Hematopoietic multipotent progenitor cell treated with erythropoietin and hydrocortisone succinate and interleukin-3 and kit ligand, for 8 days (in vitro differentiated cells): ENCODE results near the gene DELE1.

Experiments used
- DNase-seq: peaks from one replicate; pipeline ENCODE4 v3.0.0-alpha.2; 2015

DELE1 gene

DNA sequence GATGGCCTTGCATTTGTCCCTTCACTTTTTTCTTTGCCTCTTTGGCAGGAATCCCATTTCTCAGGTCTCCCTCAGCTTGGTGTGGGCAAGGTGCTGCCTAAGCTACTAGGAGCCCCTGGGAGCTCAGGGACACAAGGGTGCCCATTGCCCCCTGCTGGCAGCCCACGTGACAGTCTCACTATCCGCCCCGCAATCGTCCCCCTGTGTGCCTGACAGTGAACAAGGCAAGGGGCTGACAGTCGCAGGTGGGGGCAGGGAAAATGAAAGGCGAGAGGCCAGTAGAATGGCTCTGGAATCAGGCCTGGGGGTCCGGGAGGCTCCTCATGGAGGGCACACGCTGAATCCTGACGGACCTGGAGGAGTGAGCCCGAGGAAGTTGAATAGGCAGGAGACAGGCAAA lies 36.3 kb downstream of the DELE1 start:
- peak; percentile 36 for DNase-seq

DNA sequence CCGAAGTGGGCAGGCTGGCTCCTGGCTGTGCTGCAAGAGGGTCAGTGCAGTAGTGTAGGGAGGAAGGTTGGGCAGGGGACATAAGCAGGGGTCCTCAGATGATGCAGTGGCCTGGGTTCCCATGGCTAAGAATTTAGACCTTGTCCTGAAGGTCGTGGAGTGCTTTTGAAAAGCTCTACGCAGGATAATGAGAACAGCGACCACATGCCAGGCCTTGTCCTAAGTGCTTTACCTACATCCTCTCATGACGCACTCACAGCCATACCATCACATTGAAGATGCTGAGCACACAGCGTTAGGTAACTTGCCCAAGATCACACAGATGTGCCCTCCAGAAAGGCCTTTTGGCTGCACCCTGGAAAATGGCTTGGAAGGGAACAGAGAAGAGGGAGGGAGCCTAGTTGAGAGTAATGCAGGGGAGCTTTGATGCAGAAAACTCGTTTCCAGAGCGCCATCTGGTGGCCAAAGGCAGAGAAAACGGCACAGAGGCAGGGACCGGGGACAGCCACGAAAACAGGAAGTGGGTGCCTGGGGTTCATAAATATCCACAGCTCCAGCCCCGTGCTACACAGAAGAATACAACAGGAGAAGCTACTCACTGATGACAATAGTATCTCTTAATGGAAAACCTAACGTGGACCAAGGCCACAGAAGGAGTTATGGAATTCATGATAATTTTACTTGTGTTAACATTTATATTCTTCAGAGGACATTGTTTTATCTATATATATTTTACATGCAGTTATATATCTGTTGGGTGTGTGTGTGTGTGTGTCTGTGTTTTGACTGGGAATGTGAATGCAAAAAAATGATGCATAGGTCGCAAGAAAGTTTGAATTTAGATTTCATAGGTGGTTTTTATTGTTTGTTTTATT lies 37.0 kb downstream of the DELE1 start:
- peak; percentile 94 for DNase-seq

DNA sequence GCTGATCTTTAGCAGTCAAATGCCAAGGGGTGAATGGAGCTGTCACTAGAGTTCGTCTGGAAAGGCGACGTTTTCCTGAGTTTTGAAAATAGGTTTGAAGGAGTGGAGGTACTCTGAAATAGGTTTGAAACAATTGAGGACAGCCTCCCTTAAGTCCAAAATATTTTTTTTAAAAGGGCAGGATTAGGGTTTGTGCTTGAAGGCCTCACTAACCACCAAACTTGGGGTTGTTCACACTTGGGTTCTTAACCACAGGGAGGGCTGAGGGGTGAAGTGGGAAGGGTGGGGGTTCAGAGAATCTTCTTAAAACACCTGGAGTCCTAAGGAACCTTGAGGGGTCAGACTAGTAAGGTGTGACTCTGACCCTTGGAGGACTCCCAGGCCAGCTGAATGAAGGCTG lies 37.8 kb downstream of the DELE1 start:
- no peak for DNase-seq

DNA sequence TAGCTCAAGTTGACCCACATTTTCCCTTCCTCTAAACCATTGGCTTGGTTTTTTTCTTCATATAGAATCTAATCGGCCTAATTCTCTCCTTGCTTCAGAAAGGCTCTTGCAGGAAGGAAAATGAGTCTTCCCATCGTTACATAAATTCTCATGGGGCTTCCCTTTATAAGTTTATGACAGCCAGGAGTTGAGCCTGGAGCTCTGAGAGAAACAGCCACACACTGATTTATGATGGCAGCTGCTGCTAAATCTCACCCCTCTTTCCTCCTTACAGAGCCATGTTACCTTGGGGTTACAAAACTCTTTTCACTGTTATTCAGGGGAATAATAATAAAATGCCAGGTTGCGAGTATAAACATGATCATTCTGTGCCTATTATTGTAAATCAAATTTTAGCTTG lies 40.0 kb downstream of the DELE1 start:
- DNase-seq = no peak

DNA sequence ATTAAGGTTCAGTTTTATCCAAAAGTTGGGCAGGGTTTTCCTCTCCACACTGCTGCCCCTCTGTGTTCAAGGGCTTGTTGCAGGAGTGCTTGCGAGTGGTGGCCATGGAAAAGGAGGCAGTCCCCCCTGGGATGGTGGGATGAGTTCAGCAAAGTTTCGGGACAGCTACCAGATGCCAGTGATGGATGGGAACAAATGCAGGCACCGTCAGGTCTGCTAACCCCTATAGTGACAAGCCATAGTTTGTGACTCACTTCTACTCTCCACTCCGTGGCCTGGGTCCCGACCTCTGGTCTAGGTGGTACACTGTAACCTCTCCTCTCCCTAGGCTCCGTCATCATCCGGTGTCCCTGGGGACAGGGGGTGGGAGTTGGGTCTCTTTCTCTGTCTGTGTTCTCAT lies 41.4 kb downstream of the DELE1 start:
- no peak for DNase-seq

DNA sequence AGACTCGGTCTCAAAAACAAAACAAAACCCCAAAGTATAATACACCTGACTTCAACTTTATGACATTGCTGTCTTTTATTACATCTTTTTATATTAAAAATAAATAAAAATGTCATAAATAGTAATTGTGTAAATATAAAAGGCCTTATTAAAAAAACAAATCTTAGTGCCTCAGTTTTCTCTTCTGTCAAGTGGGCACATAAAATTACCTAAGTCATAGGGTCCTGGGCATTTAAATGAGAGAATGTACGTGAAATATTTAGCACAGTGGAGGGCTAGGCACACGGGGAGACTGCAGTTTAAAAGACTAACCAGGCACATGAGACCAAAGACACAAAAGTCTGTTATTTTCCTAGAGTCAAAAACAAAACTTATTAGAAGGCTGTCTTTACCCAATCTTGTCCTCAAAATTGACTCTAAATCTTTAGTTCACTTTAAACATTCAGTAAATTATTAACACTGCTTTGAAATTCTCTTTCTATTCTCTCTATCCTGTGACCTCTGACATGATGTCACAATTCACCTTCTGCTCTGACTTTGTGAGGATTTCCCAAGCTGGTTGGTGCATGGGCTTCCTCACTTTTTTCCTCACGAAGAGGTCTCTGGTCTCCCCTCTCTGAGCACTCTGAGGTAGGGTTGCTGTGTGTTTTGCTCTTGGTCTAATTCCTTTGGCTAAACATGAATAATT lies 42.7 kb downstream of the DELE1 start:
- DNase-seq = no peak

DNA sequence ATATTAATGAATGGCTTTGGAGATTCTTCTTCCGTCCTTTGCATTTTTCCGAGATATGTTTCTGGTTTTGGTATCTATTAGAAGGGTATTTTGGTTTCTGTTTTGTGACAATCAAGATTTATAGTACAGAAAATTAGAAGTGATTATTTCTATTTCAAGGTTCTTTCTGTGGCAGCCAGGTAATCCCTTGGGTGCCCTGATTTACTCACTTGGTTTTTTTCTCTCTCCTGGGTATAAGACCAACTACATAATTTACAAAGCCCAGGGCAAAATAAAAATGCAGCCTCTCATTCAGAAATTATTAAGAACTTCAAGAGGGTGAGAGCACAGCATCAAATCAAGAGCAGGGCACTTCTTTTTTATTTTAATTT lies 43.3 kb downstream of the DELE1 start:
- no peak for DNase-seq

DNA sequence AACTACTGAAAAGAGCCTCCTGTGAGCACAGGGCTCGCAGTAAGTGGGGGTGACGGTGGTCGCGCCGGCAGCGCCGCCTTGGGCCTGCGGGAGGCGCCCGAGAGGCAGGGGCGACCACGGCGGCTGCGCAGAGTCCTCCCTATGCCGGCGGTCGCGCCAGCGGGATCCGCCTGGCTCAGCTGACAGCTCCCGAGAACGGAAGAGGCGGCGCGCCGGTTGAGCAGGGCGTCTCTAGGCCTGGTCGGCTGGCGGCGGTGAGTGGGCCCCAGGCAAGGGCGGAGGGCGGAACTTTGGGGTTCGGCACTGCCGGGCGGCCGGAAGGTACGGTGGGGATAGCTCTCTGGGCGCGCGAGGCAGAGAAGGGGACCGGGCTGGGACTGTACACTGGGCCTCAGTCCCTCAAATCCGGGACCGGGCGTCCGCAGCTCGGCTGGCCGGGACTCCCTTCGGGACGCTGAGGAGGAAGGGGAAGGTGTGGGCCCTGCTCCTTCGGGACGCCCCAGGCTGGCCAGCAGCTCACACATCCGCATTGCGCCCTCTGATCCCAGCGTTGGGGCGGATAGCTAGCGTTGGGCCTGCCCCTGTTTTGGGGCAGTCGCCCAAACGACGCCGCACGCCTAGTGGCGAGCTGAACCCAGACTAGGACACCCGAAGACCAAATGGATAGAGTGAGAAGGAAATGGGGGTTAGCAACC lies 45.4 kb downstream of the DELE1 start, which contains the start of gene RNF14:
Gene RNF14 (plus strand): TSS at position 192 of the 695 bp plus-strand sequence. CDS start 4,484 bp downstream, outside the sequence.
- peak; percentile 95 for DNase-seq

DNA sequence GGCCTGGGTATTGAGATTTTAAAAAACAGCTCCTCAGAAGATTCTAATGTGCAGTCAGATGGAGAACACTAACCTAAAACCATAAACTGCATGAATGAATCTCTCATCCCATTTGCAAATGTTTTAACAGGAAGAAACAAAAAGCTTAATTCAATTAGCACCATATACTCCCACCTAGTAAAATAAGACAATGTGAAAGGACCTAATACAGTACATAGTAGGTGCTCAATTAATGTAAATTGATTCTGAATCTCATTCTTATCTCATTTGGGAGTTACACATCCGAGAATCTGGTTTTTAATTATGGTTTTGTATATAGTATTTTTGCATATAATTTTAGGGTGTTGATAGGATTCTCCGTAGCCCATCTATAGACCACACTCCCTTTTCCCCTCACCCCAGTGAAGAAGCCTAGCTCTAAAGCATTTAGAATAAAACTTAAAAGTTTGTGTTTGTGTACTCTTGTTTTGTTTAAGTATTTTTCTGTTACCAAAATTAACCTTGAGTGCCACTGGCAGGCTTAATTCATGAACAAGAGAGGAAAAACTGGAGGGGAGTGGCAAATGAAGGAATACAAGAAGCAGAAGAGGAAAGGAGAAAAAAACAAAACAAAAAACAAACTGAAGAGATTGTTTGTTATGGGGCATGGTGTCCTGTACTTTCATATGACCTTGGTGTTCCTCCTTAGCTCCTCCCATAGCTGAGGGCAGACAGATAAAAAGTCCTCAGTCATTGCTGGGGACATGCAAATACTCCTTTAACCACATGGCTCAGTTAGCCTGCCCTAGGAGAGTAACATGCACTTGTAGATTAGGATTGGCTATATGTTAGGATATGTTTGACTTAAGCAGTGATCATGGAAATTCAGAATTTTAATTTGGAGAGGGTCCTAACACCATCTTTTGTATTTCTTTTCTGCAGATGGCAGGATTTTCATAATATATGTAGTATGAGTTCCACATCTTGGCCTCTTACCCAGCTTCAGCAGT lies 46.4 kb downstream of the DELE1 start:
- DNase-seq = peak; percentile 96

DNA sequence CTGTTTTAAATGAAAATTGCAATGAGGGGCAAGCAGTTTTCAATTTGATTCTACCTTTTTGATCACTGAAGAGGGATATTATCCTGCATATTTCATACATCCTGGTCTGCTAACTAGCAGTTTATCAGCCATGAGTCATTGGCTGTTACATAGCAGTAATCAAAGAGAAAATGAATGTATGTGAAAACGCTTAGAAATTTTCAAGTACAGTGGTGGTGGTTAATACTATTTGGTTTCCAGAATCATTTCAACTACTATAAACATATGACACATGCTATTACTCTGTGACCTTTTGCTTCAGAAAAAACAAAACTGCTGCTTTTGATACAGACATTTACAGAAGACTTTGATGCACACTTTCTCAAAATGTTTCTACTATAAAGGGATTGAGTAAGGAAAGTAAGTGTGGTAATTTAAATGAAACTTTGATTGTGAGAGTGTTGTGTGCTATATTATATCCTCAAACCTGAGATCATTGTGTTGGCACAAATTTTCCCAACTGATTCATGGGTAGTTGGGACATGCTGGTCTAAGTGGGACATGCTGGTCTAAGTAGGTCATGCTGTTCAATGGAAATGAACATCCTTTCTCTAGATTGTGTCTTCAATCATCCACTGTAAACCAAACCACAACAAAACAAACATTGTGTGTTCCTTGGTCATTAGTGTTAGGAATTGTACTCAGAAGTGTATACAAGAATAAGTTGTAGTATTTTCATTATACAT lies 50.4 kb downstream of the DELE1 start:
- DNase-seq = no peak

DNA sequence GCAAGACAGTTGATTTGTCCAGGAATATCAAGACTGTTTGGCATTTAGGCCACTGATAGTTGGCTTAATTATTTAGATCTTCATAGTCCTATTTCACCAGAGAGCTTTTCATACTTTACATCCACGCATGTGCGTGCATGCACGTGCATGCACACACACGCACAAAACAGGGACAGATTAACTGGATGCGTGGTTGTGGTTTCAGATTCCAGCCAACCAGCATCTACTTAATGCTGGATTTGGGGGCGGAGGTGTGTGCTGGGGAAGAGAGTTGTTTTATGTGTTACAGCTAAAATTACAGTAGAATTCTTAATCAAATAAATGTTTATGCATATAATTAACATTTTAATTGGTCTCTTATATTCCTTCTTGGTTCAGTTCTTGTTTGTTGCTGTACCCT lies 52.5 kb downstream of the DELE1 start:
- no peak for DNase-seq

DNA sequence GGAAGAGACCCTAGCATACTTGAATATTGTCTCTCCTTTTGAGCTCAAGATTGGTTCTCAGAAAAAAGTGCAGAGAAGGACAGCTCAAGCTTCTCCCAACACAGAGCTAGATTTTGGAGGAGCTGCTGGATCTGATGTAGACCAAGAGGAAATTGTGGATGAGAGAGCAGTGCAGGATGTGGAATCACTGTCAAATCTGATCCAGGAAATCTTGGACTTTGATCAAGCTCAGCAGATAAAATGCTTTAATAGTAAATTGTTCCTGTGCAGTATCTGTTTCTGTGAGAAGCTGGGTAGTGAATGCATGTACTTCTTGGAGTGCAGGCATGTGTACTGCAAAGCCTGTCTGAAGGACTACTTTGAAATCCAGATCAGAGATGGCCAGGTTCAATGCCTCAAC lies 54.7 kb downstream of the DELE1 start:
- no peak for DNase-seq

DNA sequence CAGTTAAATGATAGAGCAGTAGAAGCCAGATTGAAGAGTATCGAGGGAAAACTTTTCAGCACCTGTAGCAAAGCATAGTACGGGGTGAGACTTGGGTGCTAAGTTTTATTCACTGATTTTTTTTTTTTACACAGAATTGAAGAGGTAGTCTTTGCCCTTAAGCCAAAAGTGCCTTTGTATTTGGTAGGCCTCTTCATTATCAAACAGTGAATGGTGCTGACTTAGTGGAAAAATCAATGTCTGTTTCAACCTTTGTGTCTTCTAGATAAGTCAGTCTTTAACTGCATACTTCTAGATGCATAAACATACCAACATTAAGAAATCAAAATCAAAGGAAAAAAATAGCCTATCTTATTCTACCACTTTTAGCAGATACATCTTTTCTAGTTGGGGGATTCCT lies 59.0 kb downstream of the DELE1 start:
- no peak for DNase-seq

DNA sequence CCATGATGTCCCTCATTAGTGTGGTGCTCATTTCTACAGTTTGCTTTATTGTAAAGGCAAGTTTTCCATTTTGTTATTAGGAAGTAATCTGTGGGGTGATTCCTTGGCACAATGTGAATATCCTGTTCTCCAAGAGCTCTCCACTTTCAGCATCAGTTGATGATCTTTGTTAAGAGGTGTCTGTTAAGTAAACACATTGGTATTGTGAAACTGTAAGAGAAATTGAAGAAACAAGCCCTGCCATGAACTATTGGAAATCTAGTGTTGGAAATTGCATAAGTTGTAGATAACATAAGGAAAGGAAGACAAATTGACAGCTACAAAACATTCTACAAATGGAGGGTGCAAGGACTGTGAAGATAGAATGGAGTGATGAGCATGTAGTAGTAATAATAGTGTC lies 62.4 kb downstream of the DELE1 start:
- no peak for DNase-seq

DNA sequence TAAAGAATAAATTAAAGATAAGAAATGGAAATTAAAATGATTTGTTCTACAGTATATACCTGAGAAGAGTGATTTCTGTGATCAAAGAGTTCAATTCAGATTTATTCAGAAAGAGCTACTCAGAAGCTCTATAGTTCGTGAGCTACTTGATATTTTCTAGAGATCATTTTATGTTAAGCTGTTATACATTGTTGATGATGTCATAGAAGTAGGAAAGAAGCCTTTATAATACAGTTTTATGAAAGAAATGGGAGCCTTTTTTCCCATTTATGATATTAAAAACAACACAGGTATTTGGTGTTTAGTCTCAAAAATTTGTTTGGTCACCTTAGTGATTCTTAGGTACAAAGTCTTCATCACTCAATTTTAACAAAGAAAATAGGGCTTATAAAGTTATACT lies 66.0 kb downstream of the DELE1 start:
- no peak for DNase-seq
